Measurements from ENCODE around the gene SKI.
"Not testable (repeated sequence)": the region's sequence is repeated elsewhere in the genome, so short reads cannot be mapped to it uniquely, and the experiment has no call there.

The SKI gene

DNA sequence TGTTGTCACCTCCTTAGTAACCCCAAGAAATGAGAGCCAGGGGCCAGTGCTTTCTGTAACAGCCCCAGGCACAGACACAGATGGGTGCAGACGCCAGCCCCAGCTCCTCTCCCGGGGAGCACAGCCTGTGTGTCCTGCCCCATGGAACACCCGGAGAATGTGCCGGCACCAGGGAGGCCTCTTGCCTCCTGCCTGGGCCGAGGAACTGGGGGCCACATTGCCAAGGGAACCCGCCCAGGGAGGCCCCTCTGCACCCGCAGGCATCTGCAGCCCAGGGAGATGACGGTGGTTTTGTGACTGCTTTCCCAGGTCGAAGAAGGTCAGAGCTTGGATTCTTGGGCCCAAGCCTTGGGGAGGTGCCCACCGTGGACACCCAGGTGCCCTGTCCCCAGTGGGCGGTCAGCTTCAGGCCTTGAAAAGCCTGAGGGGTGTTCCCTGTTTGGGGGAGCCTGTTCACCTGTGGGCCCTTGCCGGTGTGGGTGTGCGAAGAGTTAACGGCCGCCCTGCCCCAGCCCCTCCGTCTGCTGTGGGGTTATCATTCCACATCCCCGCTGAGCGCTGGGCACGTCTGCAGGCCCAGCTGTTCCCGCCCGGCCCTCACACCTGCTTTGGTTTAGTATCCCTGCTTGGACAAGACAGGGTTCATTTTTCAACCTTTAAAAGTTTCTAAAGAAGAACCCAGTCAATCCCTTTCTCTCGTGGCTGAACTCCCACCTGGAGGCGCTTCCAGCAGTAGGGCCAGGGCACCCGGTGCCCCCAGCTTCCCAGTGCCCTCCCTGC, 100.7 kb downstream of the SKI start:
- DNase-seq, result no peak

- DNase-seq, result no peak
These were observed 101.9 kb downstream of the SKI start for GRCh38 chr1:2330035-2330434.

- no peak for DNase-seq
These were observed 102.5 kb downstream of the SKI start for GRCh38 chr1:2330519-2331199.

GRCh38 chr1:2331200-2331544, 103.1 kb downstream of the SKI start:
- DNase-seq, result no peak

- not testable (repeated sequence) for DNase-seq
These were observed 103.5 kb downstream of the SKI start for GRCh38 chr1:2331580-2331979.

DNA sequence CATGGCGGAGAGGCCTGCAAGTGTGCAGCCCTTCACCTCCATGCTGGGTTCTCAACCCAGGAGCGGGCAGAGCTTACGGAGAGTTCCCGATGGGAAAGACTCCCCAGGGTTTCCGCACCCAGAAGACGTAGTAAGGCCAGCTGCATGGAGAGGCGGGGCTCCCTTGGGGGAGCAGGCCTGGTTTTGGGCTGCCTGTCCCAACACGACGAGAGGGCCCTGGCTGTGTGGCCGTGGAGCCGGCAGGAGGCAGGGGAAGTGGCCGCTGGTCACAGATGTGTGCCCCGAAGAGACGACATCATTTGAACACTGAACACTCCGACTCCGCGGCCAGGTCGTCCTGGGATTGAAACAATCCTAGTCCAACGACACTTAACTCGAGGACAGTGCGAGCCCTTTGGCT, 106.2 kb downstream of the SKI start:
- DNase-seq, result no peak

- no peak for DNase-seq
These were observed 106.9 kb downstream of the SKI start for GRCh38 chr1:2334883-2335534.

- no peak for DNase-seq
These were observed 107.8 kb downstream of the SKI start for GRCh38 chr1:2335721-2336455.

GRCh38 chr1:2336499-2336898, 108.4 kb downstream of the SKI start:
- DNase-seq, result no peak

DNA sequence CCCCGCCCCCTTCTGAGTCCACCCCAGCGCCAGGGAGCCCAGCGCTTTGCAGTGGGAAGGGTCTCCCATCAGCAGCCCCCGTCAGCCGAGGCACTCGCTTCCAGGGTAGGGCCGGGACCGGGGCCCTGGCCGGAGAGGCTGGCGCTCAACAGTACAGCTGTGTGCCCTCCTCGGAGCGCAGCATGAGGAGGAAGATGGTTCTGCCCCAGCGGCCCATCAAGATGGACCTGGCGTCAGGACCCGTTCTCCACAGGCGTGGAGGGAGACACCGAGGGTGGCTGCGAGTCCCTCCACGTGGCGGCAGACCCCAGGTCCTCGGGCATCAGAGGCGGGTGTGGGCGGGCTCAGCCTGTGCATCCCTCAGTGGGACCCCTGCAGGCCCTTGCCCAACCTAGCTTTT, 109.0 kb downstream of the SKI start:
- DNase-seq, result no peak

- no peak for DNase-seq
These were observed 109.4 kb downstream of the SKI start for GRCh38 chr1:2337501-2337900.

- DNase-seq, result no peak
These were observed 111.3 kb downstream of the SKI start for GRCh38 chr1:2339206-2340085.

GRCh38 chr1:2340086-2340917, 112.2 kb downstream of the SKI start:
- no peak for DNase-seq

DNA sequence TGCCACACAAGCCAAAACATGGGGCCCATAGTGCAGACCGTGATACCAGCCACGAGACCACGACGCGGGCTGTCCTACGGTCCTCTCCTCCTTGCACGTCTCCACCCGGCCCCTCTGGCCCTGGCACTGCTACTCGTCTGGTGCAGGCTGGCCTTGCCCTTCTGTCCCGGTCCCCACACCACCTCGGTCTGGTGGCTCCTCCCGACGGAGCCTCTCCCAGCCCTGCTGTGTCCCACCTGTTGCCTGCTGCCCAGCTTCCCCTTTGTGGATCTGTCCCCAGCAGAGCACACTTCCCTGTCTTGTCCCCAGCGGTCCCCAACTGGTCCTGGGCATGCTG, 112.8 kb downstream of the SKI start:
- no peak for DNase-seq

DNA sequence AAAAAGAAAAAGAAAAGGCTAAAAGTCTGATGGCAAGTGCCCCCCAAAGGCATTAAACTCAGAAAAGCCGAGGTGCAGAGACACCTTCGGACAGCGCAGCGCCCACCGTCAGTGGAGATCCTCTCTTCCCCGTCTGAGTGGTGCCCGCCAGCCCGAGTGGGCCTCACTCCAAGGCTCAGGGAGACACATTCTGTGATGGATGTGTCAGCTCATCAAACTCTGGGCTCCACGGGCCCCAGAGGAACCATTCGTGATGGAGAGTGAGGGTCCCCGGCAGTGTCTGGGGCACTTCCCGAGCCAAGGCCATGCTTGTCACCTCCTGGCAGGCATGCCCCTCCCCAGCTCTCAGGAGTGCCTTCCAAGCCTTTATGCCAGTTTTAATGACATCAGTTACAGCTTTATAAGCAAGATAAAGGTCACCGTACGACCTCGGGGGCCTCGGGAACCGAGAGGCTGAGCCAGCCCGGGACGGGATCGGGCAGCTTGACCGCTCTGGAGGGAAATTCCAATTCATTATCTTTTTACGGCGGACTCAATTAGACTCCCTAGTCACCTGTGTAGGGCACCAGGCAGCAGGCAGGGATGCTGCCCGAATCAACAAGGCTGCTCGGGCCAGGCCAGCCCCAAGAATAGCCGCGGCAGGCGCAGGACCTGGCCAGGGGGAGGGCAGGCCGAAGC, 113.7 kb downstream of the SKI start:
- DNase-seq, result no peak

DNA sequence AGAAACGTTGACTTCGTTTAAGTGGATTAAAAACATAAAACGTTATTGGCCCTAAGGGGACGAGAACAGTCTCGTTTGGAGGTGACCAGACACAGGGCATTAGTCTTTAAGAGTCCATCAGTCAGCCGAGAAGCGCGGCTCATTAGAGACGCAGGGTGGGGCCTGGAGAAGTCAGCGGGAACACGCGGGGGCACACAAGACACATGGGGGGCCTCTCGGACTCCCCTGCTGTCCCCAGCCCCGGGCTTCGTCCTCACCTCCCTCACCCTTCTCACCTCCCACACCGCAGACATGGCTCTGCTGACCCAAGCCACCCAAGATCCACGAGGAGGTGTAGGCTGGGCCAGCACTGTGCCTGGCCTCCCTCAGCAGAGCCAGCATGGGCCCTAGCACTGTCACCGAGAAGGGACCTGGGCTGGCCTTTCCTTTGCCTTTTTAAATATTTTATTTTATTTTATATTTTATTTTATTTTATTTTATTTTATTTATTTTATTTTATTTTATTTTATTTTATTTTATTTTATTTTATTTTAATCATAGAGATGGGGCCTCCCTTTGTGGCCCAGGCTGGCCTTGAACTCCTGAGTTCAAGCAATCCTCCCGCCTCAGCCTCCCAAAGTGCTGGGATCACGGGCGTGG, 114.4 kb downstream of the SKI start:
- DNase-seq, result no peak

GRCh38 chr1:2343023-2343935, 115.2 kb downstream of the SKI start:
- no peak for DNase-seq

- DNase-seq, result no peak
These were observed 116.1 kb downstream of the SKI start for GRCh38 chr1:2344121-2344681.

DNA sequence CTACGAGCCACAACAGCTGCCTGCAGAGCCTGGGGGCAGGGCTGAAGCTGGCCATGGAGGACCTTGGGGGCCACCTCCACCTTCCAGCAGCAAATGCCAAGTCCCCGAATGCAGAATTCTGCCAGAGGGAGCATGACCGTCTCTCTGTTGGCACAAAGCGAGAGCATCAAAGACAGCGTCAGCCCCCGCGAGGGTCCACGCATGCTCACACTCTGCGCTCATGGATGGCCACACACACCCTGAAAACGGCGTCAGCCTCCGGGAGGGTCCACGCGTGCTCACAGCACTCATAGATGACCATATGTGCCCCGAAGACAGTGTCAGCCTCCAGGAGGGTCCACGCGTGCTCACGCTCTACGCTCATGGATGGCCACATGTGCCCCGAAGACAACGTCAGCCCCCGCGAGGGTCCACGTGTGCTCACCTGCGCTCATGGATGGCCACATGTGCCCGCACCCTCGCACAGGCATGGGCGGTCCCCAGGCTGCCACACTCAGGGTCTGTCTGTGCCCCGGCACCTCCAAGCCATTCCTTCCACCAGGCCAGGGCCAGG, 116.7 kb downstream of the SKI start:
- DNase-seq, result no peak

Data from activated CD4-positive, CD25-positive, alpha-beta regulatory T cell (primary cell).